ENCODE data around the gene ICAM4. TPM values are rescaled to one million over a fixed set of nuclear protein-coding genes. Genes with fewer than 3 reads are reported as not detected.

Gene ICAM4
- total RNA-seq = under 0.01 and 0.11 TPM in 2 replicates

GRCh38 chr19:10286803-10287737 lies at the start of gene ICAM4:
Gene ICAM4 (plus strand): TSS chr19:10286955. CDS start chr19:10287013, 58 bp downstream.

GRCh38 chr19:10251792-10252694 lies 34.7 kb upstream of the ICAM4 start, which contains the start of gene MRPL4:
Gene MRPL4 (plus strand): TSS chr19:10252214. CDS start chr19:10252254, 40 bp downstream.

GRCh38 chr19:10270616-10271394 lies 15.9 kb upstream of the ICAM4 start, which contains the start of gene ICAM1:
Gene ICAM1 (plus strand): TSS chr19:10271120. CDS start chr19:10271160, 40 bp downstream.

GRCh38 chr19:10289836-10290356 lies 3.1 kb downstream of the ICAM4 start, which contains the start of gene ICAM5:
Gene ICAM5 (plus strand): TSS chr19:10289952. CDS start chr19:10290044, 92 bp downstream.

GRCh38 chr19:10309423-10309822 lies 22.7 kb downstream of the ICAM4 start, which contains the start of gene ZGLP1:
Gene ZGLP1 (minus strand): TSS chr19:10309815.

GRCh38 chr19:10315335-10316214 lies 28.8 kb downstream of the ICAM4 start, which contains the start of gene FDX2:
Gene FDX2 (minus strand): TSS chr19:10316015. CDS start chr19:10315996, 19 bp downstream.

GRCh38 chr19:10332965-10333757 lies 46.4 kb downstream of the ICAM4 start, which contains the start of gene RAVER1:
Gene RAVER1 (minus strand): TSS chr19:10333529. CDS start chr19:10333507, 22 bp downstream.

Other genes starting within 250 kb of the ICAM4 start
- 17.7 and 24.2 TPM in 2 replicates for gene SHFL, start 200.6 kb upstream of the ICAM4 start, total RNA-seq
- 0.22 and 0.26 TPM in 2 replicates for gene ANGPTL6, start 184.3 kb upstream of the ICAM4 start, total RNA-seq
- 15.6 and 22.8 TPM in 2 replicates for gene PPAN, start 180.6 kb upstream of the ICAM4 start, total RNA-seq
- 1.5 and 2.7 TPM in 2 replicates for gene P2RY11, start 175.3 kb upstream of the ICAM4 start, total RNA-seq
- 296 and 323 TPM in 2 replicates for gene EIF3G, start 167.1 kb upstream of the ICAM4 start, total RNA-seq
- 12.1 and 14.4 TPM in 2 replicates for gene DNMT1, start 92.0 kb upstream of the ICAM4 start, total RNA-seq
- 0.43 and 0.54 TPM in 2 replicates for gene S1PR2, start 55.6 kb upstream of the ICAM4 start, total RNA-seq
- 10.3 and 13.6 TPM in 2 replicates for gene MRPL4, start 34.7 kb upstream of the ICAM4 start, total RNA-seq
- 2.1 and 4.4 TPM in 2 replicates for gene ICAM1, start 15.8 kb upstream of the ICAM4 start, total RNA-seq
- under 0.01 TPM in 1 of 2 replicates, not detected in the other for gene ICAM5, start 3.0 kb downstream of the ICAM4 start, total RNA-seq
- gene ZGLP1, start 22.9 kb downstream of the ICAM4 start, total RNA-seq = 0.11 and 0.26 TPM in 2 replicates
- 16.0 and 16.9 TPM in 2 replicates for gene FDX2, start 29.1 kb downstream of the ICAM4 start, total RNA-seq
- gene RAVER1, start 46.6 kb downstream of the ICAM4 start, total RNA-seq = 4.8 and 6.1 TPM in 2 replicates
- gene ICAM3, start 52.7 kb downstream of the ICAM4 start, total RNA-seq = 8.2 and 8.4 TPM in 2 replicates
- gene TYK2, start 93.6 kb downstream of the ICAM4 start, total RNA-seq = 55.4 and 56.3 TPM in 2 replicates
- 240 and 243 TPM in 2 replicates for gene CDC37, start 116.6 kb downstream of the ICAM4 start, total RNA-seq
- gene PDE4A, start 133.6 kb downstream of the ICAM4 start, total RNA-seq = 1.8 and 2.2 TPM in 2 replicates
- 78.4 and 78.9 TPM in 2 replicates for gene KEAP1, start 216.4 kb downstream of the ICAM4 start, total RNA-seq
- 0.11 TPM in 1 of 2 replicates, not detected in the other for gene S1PR5, start 230.5 kb downstream of the ICAM4 start, total RNA-seq